Chondrocyte (in vitro differentiated cells): Measurements from ENCODE around the gene DOC2A. TPM values are rescaled to one million over a fixed set of nuclear protein-coding genes. Genes with fewer than 3 reads are reported as not detected.

Source experiments
- DNase-seq: peaks from one replicate; pipeline ENCODE4 v3.0.0; 2021; ENCODE audit warnings: mixed read lengths, low spot score
- H3K27ac Mint-ChIP-seq: one replicate; pipeline ENCODE4 v1.8.0; 2021; ENCODE audit warnings: mild to moderate bottlenecking, moderate library complexity, mixed read lengths; ENCODE audit not compliant: unreplicated experiment
- H3K27me3 Mint-ChIP-seq: 2 replicates; pipeline ENCODE4 v1.8.0; 2021; ENCODE audit warnings: low read depth, mixed read lengths
- H3K36me3 Mint-ChIP-seq: 2 replicates; pipeline ENCODE4 v1.8.0; 2021; ENCODE audit warnings: low read depth, mixed read lengths
- H3K4me1 Mint-ChIP-seq: 2 replicates; pipeline ENCODE4 v1.8.0; 2021; ENCODE audit warnings: low read depth, mild to moderate bottlenecking, mixed read lengths
- H3K4me3 Mint-ChIP-seq: one replicate; pipeline ENCODE4 v1.8.0; 2021; ENCODE audit warnings: mild to moderate bottlenecking, moderate library complexity, mixed read lengths; ENCODE audit not compliant: unreplicated experiment
- H3K9me3 Mint-ChIP-seq: 2 replicates; pipeline ENCODE4 v1.8.0; 2021; ENCODE audit warnings: low read depth, mixed read lengths
- CTCF ChIP-seq: fragments of 200-600 bp; sonication (generic); IDR thresholded peaks from 2 replicates; pipeline ENCODE4 v1.5.0; 2021; ENCODE audit warnings: antibody characterized with exemption, mild to moderate bottlenecking, moderate library complexity
- total RNA-seq: library from RNA; stranded (reverse); gene quantifications from 3 replicates; pipeline ENCODE4 v1.2.1, GENCODE V29; 2021

Gene DOC2A
- total RNA-seq, 1 donor from 2014 or later = 0.15 TPM

- Mint-ChIP-seq H3K9me3 (no peaks in the 10 kb centered on the region), H3K27ac (no peak overlapping the region)
Measured at GRCh38 chr16:29985271-29985811, 25.5 kb downstream of the DOC2A start.

GRCh38 chr16:29984764-29985147 lies 26.1 kb downstream of the DOC2A start:
- Mint-ChIP-seq H3K9me3 (no peaks in the 10 kb centered on the region), H3K36me3 (peaks cover 49% of the 10 kb centered on the region), H3K4me3 (no peak overlapping the region), H3K4me1 (no peaks in the 10 kb centered on the region), H3K27ac (no peak overlapping the region), H3K27me3 (no peaks in the 10 kb centered on the region)
- DNase-seq = no peak
- TF ChIP-seq CTCF = no peak

More at GRCh38 chr16:29985271-29985811, 25.5 kb downstream of the DOC2A start:
- peak; percentile 87 for DNase-seq
- H3K4me3 Mint-ChIP-seq = no peak overlapping the region
- no peaks in the 10 kb centered on the region for H3K4me1 Mint-ChIP-seq
- H3K36me3 Mint-ChIP-seq = peaks cover 48% of the 10 kb centered on the region
- H3K27me3 Mint-ChIP-seq = no peaks in the 10 kb centered on the region
- no peak for TF ChIP-seq CTCF

GRCh38 chr16:29984137-29984763 lies 26.6 kb downstream of the DOC2A start:
- H3K9me3 Mint-ChIP-seq = no peaks in the 10 kb centered on the region
- peak; percentile 36 for DNase-seq
- TF ChIP-seq CTCF = no peak
- H3K4me3 Mint-ChIP-seq = no peak overlapping the region
- no peak overlapping the region for H3K27ac Mint-ChIP-seq
- peaks cover 51% of the 10 kb centered on the region for H3K36me3 Mint-ChIP-seq
- H3K4me1 Mint-ChIP-seq = no peaks in the 10 kb centered on the region
- H3K27me3 Mint-ChIP-seq = no peaks in the 10 kb centered on the region

GRCh38 chr16:29983420-29984136 lies 27.2 kb downstream of the DOC2A start:
- Mint-ChIP-seq H3K9me3 (no peaks in the 10 kb centered on the region), H3K27ac (no peak overlapping the region), H3K36me3 (peaks cover 53% of the 10 kb centered on the region), H3K4me3 (no peak overlapping the region), H3K4me1 (no peaks in the 10 kb centered on the region), H3K27me3 (no peaks in the 10 kb centered on the region)
- no peak for TF ChIP-seq CTCF
- DNase-seq = peak; percentile 86

- H3K36me3 Mint-ChIP-seq = peaks cover 49% of the 10 kb centered on the region
- no peak overlapping the region for H3K4me3 Mint-ChIP-seq
- no peaks in the 10 kb centered on the region for H3K9me3 Mint-ChIP-seq
- DNase-seq = peak; percentile 77
- H3K4me1 Mint-ChIP-seq = no peaks in the 10 kb centered on the region
- TF ChIP-seq CTCF = no peak
- no peaks in the 10 kb centered on the region for H3K27me3 Mint-ChIP-seq
- peak overlapping the region; percentile 36 for H3K27ac Mint-ChIP-seq
Measured at GRCh38 chr16:29982560-29983419, 28.0 kb downstream of the DOC2A start.
